ENCODE data around the gene VAMP7.

DNA sequence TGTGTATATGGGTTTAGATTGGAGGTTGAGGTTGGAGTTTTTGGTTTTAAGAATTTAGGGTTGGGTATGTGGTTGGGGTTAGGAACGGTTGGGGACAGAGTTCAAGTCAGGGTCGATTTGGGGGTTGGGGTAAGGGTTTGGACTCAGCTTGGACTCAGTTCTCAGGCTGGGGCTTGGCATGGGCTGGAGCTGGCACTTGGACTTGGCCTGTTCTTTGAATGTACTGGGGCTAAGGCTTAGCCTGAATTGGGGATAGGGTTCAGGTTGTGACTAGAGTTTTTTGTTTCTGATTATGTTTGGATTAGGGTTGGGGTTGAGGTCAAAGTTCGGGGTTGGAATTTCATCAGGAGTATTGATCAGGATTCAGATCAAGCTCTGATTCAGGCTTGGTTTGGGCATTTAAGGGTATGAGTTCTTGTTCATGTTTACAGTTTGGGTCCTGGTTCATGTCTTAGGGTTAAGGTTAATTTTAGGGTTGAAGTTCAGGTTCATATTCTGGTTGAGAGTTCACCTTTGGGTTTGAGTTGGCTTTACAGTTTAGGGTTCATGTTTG lies 70.2 kb downstream of the VAMP7 start:
- TF ChIP-seq, protein P1, sequence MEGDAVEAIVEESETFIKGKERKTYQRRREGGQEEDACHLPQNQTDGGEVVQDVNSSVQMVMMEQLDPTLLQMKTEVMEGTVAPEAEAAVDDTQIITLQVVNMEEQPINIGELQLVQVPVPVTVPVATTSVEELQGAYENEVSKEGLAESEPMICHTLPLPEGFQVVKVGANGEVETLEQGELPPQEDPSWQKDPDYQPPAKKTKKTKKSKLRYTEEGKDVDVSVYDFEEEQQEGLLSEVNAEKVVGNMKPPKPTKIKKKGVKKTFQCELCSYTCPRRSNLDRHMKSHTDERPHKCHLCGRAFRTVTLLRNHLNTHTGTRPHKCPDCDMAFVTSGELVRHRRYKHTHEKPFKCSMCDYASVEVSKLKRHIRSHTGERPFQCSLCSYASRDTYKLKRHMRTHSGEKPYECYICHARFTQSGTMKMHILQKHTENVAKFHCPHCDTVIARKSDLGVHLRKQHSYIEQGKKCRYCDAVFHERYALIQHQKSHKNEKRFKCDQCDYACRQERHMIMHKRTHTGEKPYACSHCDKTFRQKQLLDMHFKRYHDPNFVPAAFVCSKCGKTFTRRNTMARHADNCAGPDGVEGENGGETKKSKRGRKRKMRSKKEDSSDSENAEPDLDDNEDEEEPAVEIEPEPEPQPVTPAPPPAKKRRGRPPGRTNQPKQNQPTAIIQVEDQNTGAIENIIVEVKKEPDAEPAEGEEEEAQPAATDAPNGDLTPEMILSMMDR (IDR thresholded peaks at IDR 0.05), result no peak
- TF ChIP-seq, protein P2, sequence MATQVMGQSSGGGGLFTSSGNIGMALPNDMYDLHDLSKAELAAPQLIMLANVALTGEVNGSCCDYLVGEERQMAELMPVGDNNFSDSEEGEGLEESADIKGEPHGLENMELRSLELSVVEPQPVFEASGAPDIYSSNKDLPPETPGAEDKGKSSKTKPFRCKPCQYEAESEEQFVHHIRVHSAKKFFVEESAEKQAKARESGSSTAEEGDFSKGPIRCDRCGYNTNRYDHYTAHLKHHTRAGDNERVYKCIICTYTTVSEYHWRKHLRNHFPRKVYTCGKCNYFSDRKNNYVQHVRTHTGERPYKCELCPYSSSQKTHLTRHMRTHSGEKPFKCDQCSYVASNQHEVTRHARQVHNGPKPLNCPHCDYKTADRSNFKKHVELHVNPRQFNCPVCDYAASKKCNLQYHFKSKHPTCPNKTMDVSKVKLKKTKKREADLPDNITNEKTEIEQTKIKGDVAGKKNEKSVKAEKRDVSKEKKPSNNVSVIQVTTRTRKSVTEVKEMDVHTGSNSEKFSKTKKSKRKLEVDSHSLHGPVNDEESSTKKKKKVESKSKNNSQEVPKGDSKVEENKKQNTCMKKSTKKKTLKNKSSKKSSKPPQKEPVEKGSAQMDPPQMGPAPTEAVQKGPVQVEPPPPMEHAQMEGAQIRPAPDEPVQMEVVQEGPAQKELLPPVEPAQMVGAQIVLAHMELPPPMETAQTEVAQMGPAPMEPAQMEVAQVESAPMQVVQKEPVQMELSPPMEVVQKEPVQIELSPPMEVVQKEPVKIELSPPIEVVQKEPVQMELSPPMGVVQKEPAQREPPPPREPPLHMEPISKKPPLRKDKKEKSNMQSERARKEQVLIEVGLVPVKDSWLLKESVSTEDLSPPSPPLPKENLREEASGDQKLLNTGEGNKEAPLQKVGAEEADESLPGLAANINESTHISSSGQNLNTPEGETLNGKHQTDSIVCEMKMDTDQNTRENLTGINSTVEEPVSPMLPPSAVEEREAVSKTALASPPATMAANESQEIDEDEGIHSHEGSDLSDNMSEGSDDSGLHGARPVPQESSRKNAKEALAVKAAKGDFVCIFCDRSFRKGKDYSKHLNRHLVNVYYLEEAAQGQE (IDR thresholded peaks at IDR 0.05; ENCODE audit: insufficient read depth in 1 of 2, low read depth in 2 of 2, low read length in 1 of 2), result no peak
- TF ChIP-seq TCF7L2 (IDR thresholded peaks at IDR 0.05; ENCODE audit: low read depth, low read length) (no peak), POLR2AphosphoS5 (IDR thresholded peaks at IDR 0.05; ENCODE audit: low read depth, low read length) (no peak), SIN3A (IDR thresholded peaks at IDR 0.05; ENCODE audit: borderline replicate concordance, insufficient read depth, low read depth, low read length) (no peak)

Measured in Panc1 (cell line).